Astrocyte (in vitro differentiated cells and primary cell): ENCODE data around the gene PLA2G4E. TPM values are rescaled to one million over a fixed set of nuclear protein-coding genes. Genes with fewer than 3 reads are reported as not detected.

Experiments
- DNase-seq: peaks from one replicate; pipeline ENCODE4 v3.0.0-alpha.2; 2010; ENCODE audit warnings: low read depth
- FAIRE-seq: peaks from 2 replicates; lab custom pipeline; 2011; peaks lifted over from hg19 to GRCh38; lab: Jason Lieb, UNC
- H2AFZ ChIP-seq: 2 replicates; pipeline ENCODE4 v1.6.0; 2012; ENCODE audit warnings: low read depth, low read length, inconsistent platforms
- H3K27ac ChIP-seq: 2 replicates; pipeline ENCODE4 v1.5.1; 2011; ENCODE audit warnings: low read depth, low read length, inconsistent platforms
- H3K27me3 ChIP-seq: 2 replicates; pipeline ENCODE4 v1.6.0; 2011; ENCODE audit warnings: low read length, inconsistent platforms; ENCODE audit not compliant: insufficient read depth
- H3K36me3 ChIP-seq: 2 replicates; pipeline ENCODE4 v1.5.1; 2011; ENCODE audit warnings: low read length, inconsistent platforms; ENCODE audit not compliant: insufficient read depth
- H3K4me1 ChIP-seq: 2 replicates; pipeline ENCODE4 v1.5.1; 2011; ENCODE audit warnings: low read length, inconsistent platforms; ENCODE audit not compliant: insufficient read depth
- H3K4me2 ChIP-seq: 2 replicates; pipeline ENCODE4 v1.6.0; 2012; ENCODE audit warnings: low read length, inconsistent platforms
- H3K4me3 ChIP-seq: 2 replicates; pipeline ENCODE4 v1.5.1; 2011; ENCODE audit warnings: low read depth, mild to moderate bottlenecking, low read length, inconsistent platforms; ENCODE audit not compliant: insufficient read depth
- H3K79me2 ChIP-seq: 2 replicates; pipeline ENCODE4 v1.6.0; 2012; ENCODE audit warnings: mild to moderate bottlenecking, low read length, inconsistent platforms; ENCODE audit not compliant: insufficient read depth
- H3K9ac ChIP-seq: 2 replicates; pipeline ENCODE4 v1.6.0; 2012; ENCODE audit warnings: mild to moderate bottlenecking, low read length, inconsistent platforms
- H3K9me3 ChIP-seq: 2 replicates; pipeline ENCODE4 v1.5.1; 2012; ENCODE audit warnings: low read depth, mild to moderate bottlenecking, low read length, inconsistent platforms; ENCODE audit not compliant: insufficient read depth
- H4K20me1 ChIP-seq: 2 replicates; pipeline ENCODE4 v1.6.0; 2012; ENCODE audit warnings: low read length, inconsistent platforms; ENCODE audit not compliant: insufficient read depth
- H3K27ac Mint-ChIP-seq: one replicate; pipeline ENCODE4 v1.8.0; 2021; ENCODE audit warnings: mild to moderate bottlenecking, mixed read lengths; ENCODE audit not compliant: unreplicated experiment
- H3K27me3 Mint-ChIP-seq: one replicate; pipeline ENCODE4 v1.8.0; 2021; ENCODE audit warnings: low read depth, mixed read lengths; ENCODE audit not compliant: unreplicated experiment
- H3K36me3 Mint-ChIP-seq: one replicate; pipeline ENCODE4 v1.8.0; 2021; ENCODE audit warnings: low read depth, mixed read lengths; ENCODE audit not compliant: unreplicated experiment
- H3K4me1 Mint-ChIP-seq: one replicate; pipeline ENCODE4 v1.8.0; 2021; ENCODE audit warnings: low read depth, mixed read lengths; ENCODE audit not compliant: unreplicated experiment
- H3K4me3 Mint-ChIP-seq: one replicate; pipeline ENCODE4 v1.8.0; 2021; ENCODE audit warnings: mild to moderate bottlenecking, moderate library complexity, mixed read lengths; ENCODE audit not compliant: unreplicated experiment
- H3K9me3 Mint-ChIP-seq: one replicate; pipeline ENCODE4 v1.8.0; 2021; ENCODE audit warnings: mild to moderate bottlenecking, mixed read lengths; ENCODE audit not compliant: unreplicated experiment
- EZH2 ChIP-seq: IDR thresholded peaks from 2 replicates; pipeline ENCODE4 v1.6.1; 2012; ENCODE audit warnings: mild to moderate bottlenecking, low read length, inconsistent platforms; ENCODE audit not compliant: insufficient read depth
- total RNA-seq: library from RNA; stranded (reverse); gene quantifications from 2 replicates; pipeline ENCODE4 v1.2.1, GENCODE V29; 2021
- TF ChIP-seq, protein P1 (sequence below): IDR thresholded peaks from 2 replicates; pipeline ENCODE4 v1.5.1; 2011; ENCODE audit warnings: low read depth, mild to moderate bottlenecking, inconsistent platforms, low read length, moderate library complexity; ENCODE audit not compliant: insufficient read depth

The PLA2G4E gene
- total RNA-seq, 1 donor from 2014 or later, result not detected

DNA sequence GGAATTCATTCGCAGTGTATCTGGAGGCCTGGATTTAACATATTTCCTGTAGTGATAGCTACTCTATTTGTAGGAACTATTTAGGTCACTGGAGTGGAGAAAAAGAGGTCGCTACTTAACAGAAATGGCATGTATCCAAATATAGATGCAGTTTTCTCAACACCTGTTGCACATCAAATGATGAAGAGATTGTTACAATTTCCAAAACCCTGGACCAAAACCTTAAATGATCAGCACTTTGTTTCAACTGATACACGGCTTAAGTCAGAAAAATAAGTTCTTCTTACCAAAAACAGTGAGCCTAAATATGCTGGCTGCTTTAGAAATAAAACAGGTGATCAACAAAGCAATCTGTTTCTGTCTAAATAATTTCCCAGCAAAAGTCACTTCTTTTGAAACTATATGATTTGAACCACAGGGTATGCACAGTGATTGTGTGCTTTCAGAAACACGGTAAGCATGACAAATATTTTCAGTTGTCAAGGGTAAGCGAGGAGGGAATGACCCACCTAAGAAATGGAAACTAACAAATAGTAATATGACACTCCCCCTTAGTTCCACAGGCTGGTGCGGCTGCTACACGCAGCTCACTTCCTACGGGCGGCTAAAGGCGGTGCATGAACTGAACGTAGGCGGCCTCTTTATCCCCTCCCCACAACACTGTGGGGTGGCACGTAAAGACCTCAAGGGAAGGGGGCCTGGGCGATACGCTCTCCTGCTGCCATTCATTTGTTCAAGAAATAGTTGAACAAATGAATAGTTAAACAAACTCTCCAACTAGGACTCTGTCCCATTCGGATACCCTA is 49.5 kb downstream of the PLA2G4E start:
- Histone ChIP-seq H3K9me3 (no peaks in the 10 kb centered on the region), H3K4me3 (peak overlapping the region; percentile 86), H4K20me1 (peaks cover 26% of the 10 kb centered on the region), H3K36me3 (no peaks in the 10 kb centered on the region), H3K79me2 (peaks cover 61% of the 10 kb centered on the region), H3K9ac (peak overlapping the region; percentile 88), H2AFZ (peak overlapping the region; percentile 49), H3K4me1 (peaks cover 23% of the 10 kb centered on the region), H3K27ac (peak overlapping the region; percentile 72), H3K4me2 (peak overlapping the region; percentile 94), H3K27me3 (peaks cover 6% of the 10 kb centered on the region)
- Mint-ChIP-seq H3K27me3 (no peaks in the 10 kb centered on the region), H3K4me1 (peaks cover 42% of the 10 kb centered on the region), H3K9me3 (no peaks in the 10 kb centered on the region), H3K4me3 (peak overlapping the region; percentile 93), H3K36me3 (no peaks in the 10 kb centered on the region), H3K27ac (peak overlapping the region; percentile 86)
- TF ChIP-seq, protein P1, sequence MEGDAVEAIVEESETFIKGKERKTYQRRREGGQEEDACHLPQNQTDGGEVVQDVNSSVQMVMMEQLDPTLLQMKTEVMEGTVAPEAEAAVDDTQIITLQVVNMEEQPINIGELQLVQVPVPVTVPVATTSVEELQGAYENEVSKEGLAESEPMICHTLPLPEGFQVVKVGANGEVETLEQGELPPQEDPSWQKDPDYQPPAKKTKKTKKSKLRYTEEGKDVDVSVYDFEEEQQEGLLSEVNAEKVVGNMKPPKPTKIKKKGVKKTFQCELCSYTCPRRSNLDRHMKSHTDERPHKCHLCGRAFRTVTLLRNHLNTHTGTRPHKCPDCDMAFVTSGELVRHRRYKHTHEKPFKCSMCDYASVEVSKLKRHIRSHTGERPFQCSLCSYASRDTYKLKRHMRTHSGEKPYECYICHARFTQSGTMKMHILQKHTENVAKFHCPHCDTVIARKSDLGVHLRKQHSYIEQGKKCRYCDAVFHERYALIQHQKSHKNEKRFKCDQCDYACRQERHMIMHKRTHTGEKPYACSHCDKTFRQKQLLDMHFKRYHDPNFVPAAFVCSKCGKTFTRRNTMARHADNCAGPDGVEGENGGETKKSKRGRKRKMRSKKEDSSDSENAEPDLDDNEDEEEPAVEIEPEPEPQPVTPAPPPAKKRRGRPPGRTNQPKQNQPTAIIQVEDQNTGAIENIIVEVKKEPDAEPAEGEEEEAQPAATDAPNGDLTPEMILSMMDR, result no peak
- FAIRE-seq, result no peak
- peak; percentile 72 for DNase-seq

DNA sequence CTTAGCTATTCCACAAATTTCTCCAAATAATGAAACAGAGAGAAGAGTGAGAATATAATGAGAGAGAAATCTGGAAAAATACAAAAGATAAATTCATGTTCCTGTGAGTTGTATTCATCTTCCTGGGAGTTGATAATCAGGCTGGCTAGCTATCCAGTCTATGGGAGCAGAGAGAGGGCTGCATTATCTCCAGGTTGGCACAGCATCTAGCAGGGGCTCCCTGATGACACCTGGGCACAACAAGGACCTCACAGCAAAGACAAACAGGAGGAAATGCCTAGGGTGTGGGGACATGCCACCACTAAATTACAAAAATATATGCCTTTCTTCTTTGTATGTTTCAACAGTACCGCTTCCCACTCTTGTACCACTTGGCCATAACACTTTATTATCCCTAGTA is 50.4 kb downstream of the PLA2G4E start:
- H3K9me3 Mint-ChIP-seq, result no peaks in the 10 kb centered on the region
- Histone ChIP-seq H3K27me3 (peaks cover 3% of the 10 kb centered on the region), H3K36me3 (no peaks in the 10 kb centered on the region), H3K27ac (no peak overlapping the region), H3K4me1 (peaks cover 25% of the 10 kb centered on the region), H3K4me3 (peak overlapping the region; percentile 15), H3K9ac (peak overlapping the region; percentile 88), H3K79me2 (peaks cover 69% of the 10 kb centered on the region), H2AFZ (no peak overlapping the region), H3K9me3 (no peaks in the 10 kb centered on the region), H3K4me2 (peak overlapping the region; percentile 94), H4K20me1 (peaks cover 30% of the 10 kb centered on the region)
- peaks cover 47% of the 10 kb centered on the region for H3K4me1 Mint-ChIP-seq
- FAIRE-seq, result no peak
- peak overlapping the region; percentile 59 for H3K27ac Mint-ChIP-seq
- no peak for TF ChIP-seq EZH2
- TF ChIP-seq, protein P1, result no peak
- no peak for DNase-seq
- H3K4me3 Mint-ChIP-seq, result peak overlapping the region; percentile 93
- peaks cover under 1% of the 10 kb centered on the region for H3K36me3 Mint-ChIP-seq
- no peaks in the 10 kb centered on the region for H3K27me3 Mint-ChIP-seq

DNA sequence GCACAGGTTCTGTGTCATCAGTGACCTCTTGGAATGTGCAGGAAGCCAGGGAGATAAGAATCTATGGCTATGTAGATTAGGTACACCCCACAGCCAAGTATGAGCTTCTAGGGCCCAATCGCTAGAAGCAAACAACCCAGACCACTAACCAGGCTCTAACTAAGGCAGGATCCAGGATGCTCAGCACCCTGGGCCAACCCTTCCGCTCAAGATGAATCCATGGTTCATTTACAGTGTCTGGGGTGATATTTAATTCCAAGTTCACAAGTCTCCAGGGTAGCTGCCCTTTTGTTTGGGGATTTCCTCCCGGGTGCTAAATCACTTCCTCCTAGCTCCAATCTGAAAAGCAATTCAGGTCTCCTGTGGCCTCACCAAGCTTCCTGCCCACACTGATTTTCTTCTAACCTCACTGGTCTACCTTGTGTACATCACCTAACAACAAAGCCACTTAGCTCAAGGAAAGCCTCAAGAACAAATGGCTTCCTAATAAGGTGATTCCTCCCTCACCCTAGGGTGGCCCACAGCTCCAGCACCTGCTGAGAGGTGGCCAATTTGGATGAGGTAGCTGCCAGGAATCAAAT is 50.9 kb downstream of the PLA2G4E start:
- Mint-ChIP-seq H3K36me3 (peaks cover 2% of the 10 kb centered on the region), H3K27ac (peak overlapping the region; percentile 59), H3K9me3 (no peaks in the 10 kb centered on the region), H3K4me3 (peak overlapping the region; percentile 93), H3K4me1 (peaks cover 49% of the 10 kb centered on the region), H3K27me3 (no peaks in the 10 kb centered on the region)
- no peak overlapping the region for H2AFZ ChIP-seq
- H3K36me3 ChIP-seq, result no peaks in the 10 kb centered on the region
- H3K27me3 ChIP-seq, result peaks cover 3% of the 10 kb centered on the region
- H3K4me1 ChIP-seq, result peaks cover 25% of the 10 kb centered on the region
- H3K4me3 ChIP-seq, result peak overlapping the region; percentile 15
- H3K4me2 ChIP-seq, result peak overlapping the region; percentile 94
- H3K9ac ChIP-seq, result peak overlapping the region; percentile 3
- H4K20me1 ChIP-seq, result peaks cover 30% of the 10 kb centered on the region
- no peak overlapping the region for H3K27ac ChIP-seq
- no peak for TF ChIP-seq EZH2
- TF ChIP-seq, protein P1, result no peak
- peaks cover 74% of the 10 kb centered on the region for H3K79me2 ChIP-seq
- FAIRE-seq, result no peak
- DNase-seq, result peak; percentile 36
- no peaks in the 10 kb centered on the region for H3K9me3 ChIP-seq
